SK-N-SH treated with all-trans-retinoic acid at 6 μM for 48 hours (cell line): ENCODE results near the gene SLC22A1.

ENCODE experiments used
- ATAC-seq: fragments of 200-7000 bp; cut with Tn5 transposase; 3 replicates; pipeline ENCODE4 v1.9.1; 2020; ENCODE audit warnings: mild to moderate bottlenecking, moderate library complexity
- ARNTL ChIP-seq: fragments of 450-650 bp; formaldehyde crosslinking; IDR thresholded peaks from 2 replicates; pipeline ENCODE4 v1.5.0; 2020; ENCODE audit warnings: low read depth, mild to moderate bottlenecking, moderate library complexity, borderline replicate concordance
- BACH2 ChIP-seq: fragments of 250-450 bp; sonication (Bioruptor Pico); IDR thresholded peaks from 2 replicates; pipeline ENCODE4 v1.9.0; 2021; ENCODE audit warnings: mild to moderate bottlenecking, borderline replicate concordance
- CSDC2 ChIP-seq: fragments of 250-450 bp; sonication (Bioruptor Pico); IDR thresholded peaks from 2 replicates; pipeline ENCODE4 v1.5.0; 2020; ENCODE audit warnings: mild to moderate bottlenecking, moderate library complexity
- ESRRG ChIP-seq: fragments of 250-450 bp; sonication (Bioruptor Pico); IDR thresholded peaks from 2 replicates; pipeline ENCODE4 v1.6.1; 2021; ENCODE audit warnings: mild to moderate bottlenecking
- GLIS3 ChIP-seq: fragments of 250-450 bp; sonication (Bioruptor Pico); IDR thresholded peaks from 2 replicates; pipeline ENCODE4 v1.5.0; 2020; ENCODE audit warnings: mild to moderate bottlenecking, moderate library complexity
- ISL1 ChIP-seq: fragments of 250-450 bp; sonication (Bioruptor Pico); IDR thresholded peaks from 2 replicates; pipeline ENCODE4 v2.1.2; 2022; ENCODE audit warnings: mild to moderate bottlenecking, moderate library complexity
- OSR1 ChIP-seq: fragments of 250-450 bp; sonication (Bioruptor Pico); IDR thresholded peaks from 2 replicates; pipeline ENCODE4 v1.8.0; 2022; ENCODE audit warnings: moderate library complexity, mild to moderate bottlenecking, inconsistent platforms
- POU6F1 ChIP-seq: fragments of 250-450 bp; sonication (Bioruptor Pico); IDR thresholded peaks from 2 replicates; pipeline ENCODE4 v1.8.0; 2021; ENCODE audit warnings: low read depth, mild to moderate bottlenecking, moderate library complexity, borderline replicate concordance
- PPARA ChIP-seq: fragments of 250-450 bp; sonication (Bioruptor Pico); IDR thresholded peaks from 2 replicates; pipeline ENCODE4 v1.5.0; 2020; ENCODE audit warnings: mild to moderate bottlenecking, borderline replicate concordance
- RARB ChIP-seq: fragments of 250-450 bp; sonication (Bioruptor Pico); IDR thresholded peaks from 2 replicates; pipeline ENCODE4 v1.8.0; 2021; ENCODE audit warnings: mild to moderate bottlenecking, moderate library complexity
- SNAI2 ChIP-seq: fragments of 250-450 bp; sonication (Bioruptor Pico); IDR thresholded peaks from 2 replicates; pipeline ENCODE4 v1.5.0; 2020; ENCODE audit warnings: mild to moderate bottlenecking, moderate library complexity
- TCF4 ChIP-seq: fragments of 250-450 bp; sonication (Bioruptor Pico); IDR thresholded peaks from 2 replicates; pipeline ENCODE4 v1.8.0; 2021; ENCODE audit warnings: mild to moderate bottlenecking, moderate library complexity, borderline replicate concordance
- TOX ChIP-seq: fragments of 250-450 bp; sonication (Bioruptor Pico); IDR thresholded peaks from 2 replicates; pipeline ENCODE4 v1.8.0; 2021; ENCODE audit warnings: mild to moderate bottlenecking, moderate library complexity, borderline replicate concordance
- TSHZ2 ChIP-seq: fragments of 250-450 bp; sonication (Bioruptor Pico); IDR thresholded peaks from 2 replicates; pipeline ENCODE4 v1.5.0; 2020; ENCODE audit warnings: mild to moderate bottlenecking, moderate library complexity
- ZC3H10 ChIP-seq: fragments of 250-450 bp; sonication (Bioruptor Pico); IDR thresholded peaks from 2 replicates; pipeline ENCODE4 v1.5.1; 2021; ENCODE audit warnings: mild to moderate bottlenecking, moderate library complexity
- ZFP3 ChIP-seq: fragments of 250-450 bp; sonication (Bioruptor Pico); IDR thresholded peaks from 2 replicates; pipeline ENCODE4 v1.5.0; 2020; ENCODE audit warnings: mild to moderate bottlenecking, moderate library complexity
- ZFP30 ChIP-seq: fragments of 450-650 bp; formaldehyde crosslinking; IDR thresholded peaks from 2 replicates; pipeline ENCODE4 v1.5.0; 2022; ENCODE audit warnings: mild to moderate bottlenecking, moderate library complexity
- ZNF565 ChIP-seq: fragments of 450-650 bp; formaldehyde crosslinking; conservative IDR thresholded peaks from 2 replicates; pipeline ENCODE4 v1.5.0; 2020; ENCODE audit warnings: low read depth, mild to moderate bottlenecking, moderate library complexity
- ZNF70 ChIP-seq: fragments of 450-650 bp; formaldehyde crosslinking; IDR thresholded peaks from 2 replicates; pipeline ENCODE4 v1.5.0; 2020; ENCODE audit warnings: mild to moderate bottlenecking, moderate library complexity
- ZNF8 ChIP-seq: fragments of 450-650 bp; formaldehyde crosslinking; IDR thresholded peaks from 2 replicates; pipeline ENCODE4 v1.5.0; 2020; ENCODE audit warnings: mild to moderate bottlenecking, moderate library complexity
- TF ChIP-seq, protein P1 (sequence below): fragments of 250-450 bp; sonication (Bioruptor Pico); IDR thresholded peaks from 2 replicates; pipeline ENCODE4 v1.5.1; 2020; ENCODE audit warnings: low read depth, mild to moderate bottlenecking, moderate library complexity

Gene SLC22A1

DNA sequence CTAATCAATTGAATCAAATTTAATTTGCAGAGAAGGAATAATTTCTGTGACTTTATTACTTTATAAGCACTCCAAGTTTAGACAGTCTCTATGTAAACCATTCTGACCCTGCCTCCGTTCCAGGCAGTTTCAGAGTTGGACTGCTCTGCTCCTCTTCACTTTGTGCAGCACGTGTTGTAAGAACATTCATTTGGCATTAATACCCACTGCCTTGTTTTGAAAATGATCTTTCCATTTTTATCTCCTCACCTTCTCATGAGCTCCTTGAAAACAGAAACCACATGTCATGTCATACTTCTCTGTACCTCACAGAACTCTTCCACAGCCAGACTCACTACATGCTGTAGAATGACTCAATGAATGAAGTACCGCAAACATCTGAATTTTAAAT, 25.5 kb downstream of the SLC22A1 start:
- no peak for TF ChIP-seq ARNTL (CRISPR knock-in tag)
- no peak for TF ChIP-seq ZFP30 (CRISPR knock-in tag)
- no peak for TF ChIP-seq GLIS3 (CRISPR knock-in tag)
- no peak for TF ChIP-seq TSHZ2
- no peak for TF ChIP-seq ESRRG (CRISPR knock-in tag)
- no peak for TF ChIP-seq CSDC2
- TF ChIP-seq TOX (CRISPR knock-in tag) = no peak
- TF ChIP-seq, protein P1, sequence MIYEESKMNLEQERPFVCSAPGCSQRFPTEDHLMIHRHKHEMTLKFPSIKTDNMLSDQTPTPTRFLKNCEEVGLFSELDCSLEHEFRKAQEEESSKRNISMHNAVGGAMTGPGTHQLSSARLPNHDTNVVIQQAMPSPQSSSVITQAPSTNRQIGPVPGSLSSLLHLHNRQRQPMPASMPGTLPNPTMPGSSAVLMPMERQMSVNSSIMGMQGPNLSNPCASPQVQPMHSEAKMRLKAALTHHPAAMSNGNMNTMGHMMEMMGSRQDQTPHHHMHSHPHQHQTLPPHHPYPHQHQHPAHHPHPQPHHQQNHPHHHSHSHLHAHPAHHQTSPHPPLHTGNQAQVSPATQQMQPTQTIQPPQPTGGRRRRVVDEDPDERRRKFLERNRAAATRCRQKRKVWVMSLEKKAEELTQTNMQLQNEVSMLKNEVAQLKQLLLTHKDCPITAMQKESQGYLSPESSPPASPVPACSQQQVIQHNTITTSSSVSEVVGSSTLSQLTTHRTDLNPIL (CRISPR knock-in tag) = no peak
- no peak for TF ChIP-seq TCF4 (CRISPR knock-in tag)
- no peak for TF ChIP-seq BACH2 (CRISPR knock-in tag)
- TF ChIP-seq PPARA (CRISPR knock-in tag) = no peak
- no peak for TF ChIP-seq OSR1 (CRISPR knock-in tag)
- TF ChIP-seq ZC3H10 (CRISPR knock-in tag) = no peak
- ATAC-seq = no peak

DNA sequence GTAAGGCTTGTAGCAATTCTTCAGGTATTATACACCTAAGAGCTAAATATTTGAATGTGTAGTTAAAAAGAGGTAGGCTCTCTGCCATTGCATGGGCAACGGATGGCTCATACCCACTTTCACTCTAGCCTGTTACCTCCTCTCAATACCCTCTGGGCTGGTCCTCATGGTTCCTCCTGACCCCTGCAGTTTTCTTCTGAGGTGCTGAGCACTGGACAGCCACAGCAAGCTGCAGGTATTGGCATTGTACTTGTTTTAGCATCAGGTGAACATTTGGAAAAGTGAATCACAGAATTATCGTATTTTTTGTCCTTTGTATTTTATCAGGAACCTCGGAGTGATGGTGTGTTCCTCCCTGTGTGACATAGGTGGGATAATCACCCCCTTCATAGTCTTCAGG, 32.9 kb downstream of the SLC22A1 start:
- no peak for ATAC-seq
- TF ChIP-seq ZFP3 (CRISPR knock-in tag) (no peak), TOX (CRISPR knock-in tag) (no peak), ZNF70 (CRISPR knock-in tag) (no peak), SNAI2 (no peak)
- TF ChIP-seq, all 23 proteins: peak for 0

GRCh38 chr6:160156842-160157241, 35.2 kb downstream of the SLC22A1 start:
- TF ChIP-seq ESRRG (CRISPR knock-in tag) = no peak
- TF ChIP-seq ARNTL (CRISPR knock-in tag) = no peak
- TF ChIP-seq PPARA (CRISPR knock-in tag) = no peak
- no peak for TF ChIP-seq ZC3H10 (CRISPR knock-in tag)
- no peak for TF ChIP-seq OSR1 (CRISPR knock-in tag)
- TF ChIP-seq TCF4 (CRISPR knock-in tag) = no peak
- no peak for TF ChIP-seq ZNF565
- no peak for TF ChIP-seq TSHZ2
- TF ChIP-seq CSDC2 = no peak
- TF ChIP-seq ISL1 = no peak
- no peak for TF ChIP-seq RARB (CRISPR knock-in tag)
- no peak for TF ChIP-seq POU6F1
- TF ChIP-seq ZFP30 (CRISPR knock-in tag) = no peak
- TF ChIP-seq TOX (CRISPR knock-in tag) = no peak
- TF ChIP-seq GLIS3 (CRISPR knock-in tag) = no peak
- no peak for TF ChIP-seq ZNF70 (CRISPR knock-in tag)
- TF ChIP-seq BACH2 (CRISPR knock-in tag) = no peak
- TF ChIP-seq, protein P1 (CRISPR knock-in tag) = no peak
- no peak for TF ChIP-seq ZNF8 (CRISPR knock-in tag)
- ATAC-seq = no peak
